ENCODE data around the gene VAV2. TPM values are rescaled to one million over a fixed set of nuclear protein-coding genes. Genes with fewer than 3 reads are reported as not detected.

The VAV2 gene
- total RNA-seq, 1 donor, result 13.4 TPM

GRCh38 chr9:133803028-133803585 is 189.0 kb downstream of the VAV2 start:
- no peak overlapping the region for H3K4me3 ChIP-seq (ENCODE audit: low read depth, low read length)
- peak; percentile 40 for DNase-seq (ENCODE audit: low read depth)
- no peak for TF ChIP-seq CTCF (IDR thresholded peaks at IDR 0.05; ENCODE audit: insufficient read depth, low read depth, low read length)

DNA sequence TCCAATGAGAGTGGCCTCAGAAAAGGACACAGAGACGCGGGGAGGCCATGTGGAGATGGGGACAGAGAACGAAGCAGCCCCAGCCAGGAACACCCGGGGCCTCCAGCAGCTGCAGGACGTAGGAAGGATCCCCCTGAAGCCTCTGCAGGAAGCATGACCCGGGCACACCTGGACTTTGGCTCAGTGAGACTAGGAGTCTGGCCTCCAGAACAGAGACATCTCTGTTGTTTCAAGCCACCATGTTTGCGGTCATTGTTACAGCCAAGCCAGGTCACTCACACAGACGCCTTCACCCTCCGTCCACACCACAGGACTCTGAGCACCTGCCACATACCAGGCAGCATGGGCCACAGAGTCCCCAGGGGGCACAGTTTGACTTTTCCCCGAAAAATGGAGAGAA is 190.4 kb downstream of the VAV2 start:
- no peak overlapping the region for H3K4me3 ChIP-seq (ENCODE audit: low read depth, low read length)
- TF ChIP-seq CTCF (IDR thresholded peaks at IDR 0.05; ENCODE audit: insufficient read depth, low read depth, low read length), result no peak
- no peak for DNase-seq (ENCODE audit: low read depth)

GRCh38 chr9:133800266-133800665 is 191.9 kb downstream of the VAV2 start:
- no peak overlapping the region for H3K4me3 ChIP-seq (ENCODE audit: low read depth, low read length)
- no peak for TF ChIP-seq CTCF (IDR thresholded peaks at IDR 0.05; ENCODE audit: insufficient read depth, low read depth, low read length)
- no peak for DNase-seq (ENCODE audit: low read depth)

DNA sequence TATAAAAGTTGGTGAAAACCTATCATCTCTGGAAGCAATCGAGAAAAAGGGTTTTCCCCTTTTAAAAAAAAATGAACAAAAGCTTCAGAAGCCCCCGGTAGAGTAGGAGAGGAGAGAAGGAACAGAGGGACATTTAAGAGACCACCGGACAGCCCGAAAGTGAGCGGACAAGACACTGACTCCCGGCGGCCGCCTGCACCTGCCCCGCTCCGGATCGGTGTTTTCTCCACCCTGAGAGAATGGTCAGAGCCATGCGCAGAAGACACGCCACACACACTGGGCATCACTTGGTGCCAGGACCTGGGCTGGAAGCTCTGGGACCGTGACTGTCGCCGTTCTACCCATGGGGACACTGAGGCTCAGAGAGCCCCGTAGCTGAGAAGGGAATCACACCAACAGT is 192.4 kb downstream of the VAV2 start:
- no peak for TF ChIP-seq CTCF (IDR thresholded peaks at IDR 0.05; ENCODE audit: insufficient read depth, low read depth, low read length)
- no peak overlapping the region for H3K4me3 ChIP-seq (ENCODE audit: low read depth, low read length)
- DNase-seq (ENCODE audit: low read depth), result no peak

DNA sequence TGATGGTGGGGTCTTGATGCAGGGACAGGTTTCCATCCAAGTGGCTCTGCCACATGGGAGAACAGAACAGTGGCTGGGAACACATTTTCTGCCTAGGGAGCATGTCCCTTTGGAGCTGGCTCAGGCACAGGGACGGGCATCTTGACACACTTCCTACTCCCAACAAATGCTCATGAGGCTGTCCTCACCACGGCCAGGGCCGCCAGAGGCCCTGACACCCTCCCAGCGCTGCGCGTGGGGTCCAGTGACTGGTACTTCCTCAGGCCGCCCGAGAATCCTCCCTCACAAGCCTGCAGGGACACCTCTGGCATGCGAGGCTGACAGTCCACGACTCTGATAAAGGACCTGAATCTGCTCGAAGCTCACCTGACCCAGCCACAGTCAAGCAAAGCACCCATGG is 193.0 kb downstream of the VAV2 start:
- TF ChIP-seq CTCF (IDR thresholded peaks at IDR 0.05; ENCODE audit: insufficient read depth, low read depth, low read length), result no peak
- no peak for DNase-seq (ENCODE audit: low read depth)
- H3K4me3 ChIP-seq (ENCODE audit: low read depth, low read length), result no peak overlapping the region

GRCh38 chr9:133798160-133798559 is 194.0 kb downstream of the VAV2 start:
- no peak for DNase-seq (ENCODE audit: low read depth)
- H3K4me3 ChIP-seq (ENCODE audit: low read depth, low read length), result no peak overlapping the region
- no peak for TF ChIP-seq CTCF (IDR thresholded peaks at IDR 0.05; ENCODE audit: insufficient read depth, low read depth, low read length)

GRCh38 chr9:133797406-133798105 is 194.6 kb downstream of the VAV2 start:
- no peak for DNase-seq (ENCODE audit: low read depth)
- TF ChIP-seq CTCF (IDR thresholded peaks at IDR 0.05; ENCODE audit: insufficient read depth, low read depth, low read length), result no peak
- H3K4me3 ChIP-seq (ENCODE audit: low read depth, low read length), result no peak overlapping the region

All from fibroblast of villous mesenchyme (primary cell).